Liver (tissue), 9 donors: ENCODE results near the gene ZNF786. TPM values are rescaled to one million over a fixed set of nuclear protein-coding genes. Genes with fewer than 3 reads are reported as not detected.

Experiments
- DNase-seq: peaks from one replicate; pipeline ENCODE4 v3.0.0-alpha.2; 2017; ENCODE audit warnings: low spot score
- H3K27ac ChIP-seq, 2 donors: one replicate each; pipeline ENCODE4 v1.7.0; 2013; ENCODE audit warnings: inconsistent platforms in 2 of 2, low read length in 2 of 2, control low read depth in 1 of 2, low read depth in 1 of 2, mild to moderate bottlenecking in 1 of 2
- H3K27me3 ChIP-seq, 4 donors: one replicate each; pipeline versions ENCODE4 v1.6.1 to v1.7.0; 2013; ENCODE audit warnings: low read length in 3 of 4, inconsistent platforms in 1 of 4, mild to moderate bottlenecking in 1 of 4, moderate library complexity in 1 of 4; ENCODE audit not compliant: control insufficient read depth in 4 of 4, insufficient read depth in 4 of 4
- H3K36me3 ChIP-seq, 4 donors: one replicate each; pipeline versions ENCODE4 v1.6.1 to v1.7.0; 2013; ENCODE audit warnings: low read length in 3 of 4, mild to moderate bottlenecking in 3 of 4, low read depth in 1 of 4, moderate library complexity in 1 of 4; ENCODE audit not compliant: control insufficient read depth in 4 of 4, insufficient read depth in 3 of 4
- H3K4me1 ChIP-seq, 4 donors: one replicate each; pipeline versions ENCODE4 v1.6.1 to v1.7.0; 2013; ENCODE audit warnings: low read length in 3 of 4, mild to moderate bottlenecking in 3 of 4, moderate library complexity in 1 of 4; ENCODE audit not compliant: control insufficient read depth in 4 of 4, insufficient read depth in 4 of 4
- H3K4me3 ChIP-seq, 3 donors: one replicate each; pipeline versions ENCODE4 v1.6.1 to v1.7.0; 2013; ENCODE audit warnings: low read length in 3 of 3, control low read depth in 1 of 3, low read depth in 1 of 3, mild to moderate bottlenecking in 1 of 3
- H3K9ac ChIP-seq, 2 donors: one replicate each; pipeline ENCODE4 v1.7.0; 2013; ENCODE audit warnings: low read length in 2 of 2, mild to moderate bottlenecking in 2 of 2, moderate library complexity in 2 of 2, control low read depth in 1 of 2, low read depth in 1 of 2
- H3K9me3 ChIP-seq, 4 donors: one replicate each; pipeline versions ENCODE4 v1.6.1 to v1.7.0; 2013; ENCODE audit warnings: low read length in 3 of 4; ENCODE audit not compliant: control insufficient read depth in 4 of 4
- EGR1 ChIP-seq, 2 donors: IDR thresholded peaks; 2 replicates each; pipeline ENCODE4 v1.6.1; 2016 to 2018; ENCODE audit warnings: antibody characterized with exemption in 2 of 2, low read depth in 2 of 2
- FOXA1 ChIP-seq: IDR thresholded peaks from 2 replicates; pipeline ENCODE4 v1.6.1; 2016; ENCODE audit warnings: antibody characterized with exemption
- FOXA2 ChIP-seq: IDR thresholded peaks from 2 replicates; pipeline ENCODE4 v1.6.1; 2016; ENCODE audit warnings: antibody characterized with exemption
- GABPA ChIP-seq, 2 donors: IDR thresholded peaks in 1 of 2; conservative IDR thresholded peaks in 1 of 2; 2 replicates each; pipeline ENCODE4 v1.6.1; 2016; ENCODE audit warnings: antibody characterized with exemption in 2 of 2, mild to moderate bottlenecking in 1 of 2, moderate library complexity in 1 of 2
- HNF4A ChIP-seq, 2 donors: conservative IDR thresholded peaks; 2 replicates each; pipeline ENCODE4 v1.6.1; 2016; ENCODE audit warnings: antibody characterized with exemption in 2 of 2, mild to moderate bottlenecking in 2 of 2
- HNF4G ChIP-seq: IDR thresholded peaks from 2 replicates; pipeline ENCODE4 v1.6.1; 2016; ENCODE audit warnings: antibody characterized with exemption
- JUND ChIP-seq, 2 donors: IDR thresholded peaks; 2 replicates each; pipeline ENCODE4 v1.6.1; 2016; ENCODE audit warnings: antibody characterized with exemption in 2 of 2
- NR2F2 ChIP-seq: IDR thresholded peaks from 2 replicates; pipeline ENCODE4 v1.6.1; 2016; ENCODE audit warnings: antibody characterized with exemption
- RXRA ChIP-seq, 2 donors: IDR thresholded peaks; 2 replicates each; pipeline ENCODE4 v1.6.1; 2017 to 2018; ENCODE audit warnings: antibody characterized with exemption in 2 of 2, mild to moderate bottlenecking in 1 of 2
- YY1 ChIP-seq: IDR thresholded peaks from 2 replicates; pipeline ENCODE4 v1.6.1; 2016; ENCODE audit warnings: antibody characterized with exemption, mild to moderate bottlenecking
- WGBS: extraction: QIAGEN DNeasy Blood & Tissue Kit; methylation state at CpG from one replicate; pipeline ENCODE4 v1.1.7; 2013; 5-methylcytosine and 5-hydroxymethylcytosine counted together
- polyA plus RNA-seq, 2 donors: library from polyadenylated mRNA; stranded (reverse) in 1 of 2; unstranded in 1 of 2; fragments of 200-250 nt in 1 of 2; fragments of >200 nt in 1 of 2; fragmentation: Nextera tagmentation in 1 of 2; extraction: Ambion mirVana in 1 of 2; gene quantifications; one replicate each; pipeline versions ENCODE4 v1.2.1 to v1.2.3, GENCODE V29; 2013 to 2015
- total RNA-seq, 2 donors: library from RNA; depleted of rRNA; stranded (reverse); fragments of >200 nt; gene quantifications; one replicate each; pipeline ENCODE4 v1.2.3, GENCODE V29; 2014
- TF ChIP-seq, protein P1 (sequence below): IDR thresholded peaks from 2 replicates; pipeline ENCODE4 v1.6.1; 2016; ENCODE audit warnings: antibody characterized with exemption
- TF ChIP-seq, protein P2 (sequence below): IDR thresholded peaks from 2 replicates; pipeline ENCODE4 v1.6.1; 2016; ENCODE audit warnings: antibody characterized with exemption
- TF ChIP-seq, protein P3 (sequence below): IDR thresholded peaks from 2 replicates; pipeline ENCODE4 v1.6.1; 2016; ENCODE audit warnings: antibody characterized with exemption
- TF ChIP-seq, protein P4 (sequence below): IDR thresholded peaks from 2 replicates; pipeline ENCODE4 v1.6.1; 2016; ENCODE audit warnings: antibody characterized with exemption, mild to moderate bottlenecking
- TF ChIP-seq, protein P5 (sequence below): fragments of 150-350 bp; IDR thresholded peaks from 2 replicates; pipeline ENCODE4 v1.5.1; 2017; ENCODE audit warnings: improper control_type of control experiment, low read depth, low read length; ENCODE audit not compliant: missing input control
- donor health status: healthy.
- donor health status: healthy.
- donor health status: healthy.
- donor health status: healthy.
- donor health status: healthy.

ZNF786 gene
- total and polyA plus RNA-seq, 4 donors, result 1.0 to 5.9 (median 2.3) TPM

DNA sequence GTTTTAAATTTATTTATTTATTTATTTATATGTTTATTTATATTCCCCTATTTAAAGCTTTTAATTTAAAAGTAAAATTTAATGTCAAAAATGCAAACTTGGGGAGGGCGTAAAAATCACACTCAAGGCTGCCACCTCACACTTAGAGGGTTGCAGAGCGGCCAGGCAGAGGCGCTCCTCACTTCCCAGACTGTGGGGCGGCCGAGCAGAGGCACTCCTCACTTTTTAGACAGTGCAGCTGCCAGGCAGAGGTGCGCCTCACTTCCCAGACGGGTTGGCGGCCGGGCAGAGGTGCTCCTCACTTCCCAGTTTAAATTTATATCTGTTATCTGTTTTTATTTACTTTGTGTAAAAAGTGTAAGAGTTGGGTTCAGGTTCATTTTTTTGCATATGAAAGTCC lies 45.6 kb upstream of the ZNF786 start:
- H3K27me3 ChIP-seq, result no peaks in the 10 kb centered on the region
- TF ChIP-seq FOXA1 (no peak), NR2F2 (no peak), HNF4A (conservative IDR thresholded peaks at IDR 0.05) (no peak), HNF4G (no peak)
- TF ChIP-seq, protein P1, sequence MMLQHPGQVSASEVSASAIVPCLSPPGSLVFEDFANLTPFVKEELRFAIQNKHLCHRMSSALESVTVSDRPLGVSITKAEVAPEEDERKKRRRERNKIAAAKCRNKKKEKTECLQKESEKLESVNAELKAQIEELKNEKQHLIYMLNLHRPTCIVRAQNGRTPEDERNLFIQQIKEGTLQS, result no peak
- TF ChIP-seq, protein P2, sequence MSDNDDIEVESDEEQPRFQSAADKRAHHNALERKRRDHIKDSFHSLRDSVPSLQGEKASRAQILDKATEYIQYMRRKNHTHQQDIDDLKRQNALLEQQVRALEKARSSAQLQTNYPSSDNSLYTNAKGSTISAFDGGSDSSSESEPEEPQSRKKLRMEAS, result no peak
- DNase-seq, result no peak
- H3K4me3 ChIP-seq, result no peak overlapping the region
- WGBS, result 98% methylated on average over 9 of the region's 9 CpGs
- no peak overlapping the region for H3K27ac ChIP-seq
- peaks cover 0 to 7% (median 6%) of the 10 kb centered on the region in 4 donors for H3K36me3 ChIP-seq
- H3K4me1 ChIP-seq, result no peaks in the 10 kb centered on the region
- H3K9ac ChIP-seq, result no peak overlapping the region
- no peaks in the 10 kb centered on the region for H3K9me3 ChIP-seq

DNA sequence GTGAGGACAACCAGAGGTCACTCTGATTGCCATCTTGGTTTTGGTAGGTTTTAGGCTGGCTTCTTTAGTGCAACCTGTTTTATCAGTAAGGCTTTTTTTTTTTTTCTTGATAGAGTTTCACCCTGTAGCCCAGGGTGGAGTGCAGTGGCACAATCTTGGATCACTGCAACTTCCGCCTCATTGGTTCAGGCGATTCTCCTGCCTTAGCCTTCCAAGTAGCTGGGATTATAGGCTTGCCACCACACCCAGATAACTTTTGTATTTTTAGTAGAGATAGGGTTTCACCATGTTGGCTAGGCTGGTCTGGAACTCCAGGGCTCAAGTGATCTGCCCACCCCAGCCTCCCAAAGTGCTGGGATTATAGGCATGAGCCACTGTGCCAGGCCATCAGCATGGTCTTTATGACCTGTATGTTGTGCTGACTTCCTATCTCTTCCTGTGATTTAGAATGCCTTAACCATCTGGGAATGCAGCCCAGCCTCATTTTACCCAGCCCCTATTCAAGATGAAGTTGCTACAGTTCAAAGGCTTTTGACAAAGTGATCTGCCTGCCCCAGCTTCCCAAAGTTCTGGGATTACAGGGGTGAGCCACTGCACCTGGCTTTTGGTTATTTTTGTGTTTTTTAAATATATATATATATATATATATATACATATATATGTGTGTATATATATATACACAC lies 42.7 kb upstream of the ZNF786 start:
- 99% methylated on average over 2 of the region's 2 CpGs for WGBS
- no peak for DNase-seq
- no peak for TF ChIP-seq YY1
- TF ChIP-seq FOXA2, result no peak
- no peak for TF ChIP-seq EGR1 (IDR thresholded peaks at IDR 0.05; ENCODE audit: low read depth in 2 of 2)
- TF ChIP-seq RXRA (IDR thresholded peaks at IDR 0.05), result no peak
- TF ChIP-seq, protein P3, sequence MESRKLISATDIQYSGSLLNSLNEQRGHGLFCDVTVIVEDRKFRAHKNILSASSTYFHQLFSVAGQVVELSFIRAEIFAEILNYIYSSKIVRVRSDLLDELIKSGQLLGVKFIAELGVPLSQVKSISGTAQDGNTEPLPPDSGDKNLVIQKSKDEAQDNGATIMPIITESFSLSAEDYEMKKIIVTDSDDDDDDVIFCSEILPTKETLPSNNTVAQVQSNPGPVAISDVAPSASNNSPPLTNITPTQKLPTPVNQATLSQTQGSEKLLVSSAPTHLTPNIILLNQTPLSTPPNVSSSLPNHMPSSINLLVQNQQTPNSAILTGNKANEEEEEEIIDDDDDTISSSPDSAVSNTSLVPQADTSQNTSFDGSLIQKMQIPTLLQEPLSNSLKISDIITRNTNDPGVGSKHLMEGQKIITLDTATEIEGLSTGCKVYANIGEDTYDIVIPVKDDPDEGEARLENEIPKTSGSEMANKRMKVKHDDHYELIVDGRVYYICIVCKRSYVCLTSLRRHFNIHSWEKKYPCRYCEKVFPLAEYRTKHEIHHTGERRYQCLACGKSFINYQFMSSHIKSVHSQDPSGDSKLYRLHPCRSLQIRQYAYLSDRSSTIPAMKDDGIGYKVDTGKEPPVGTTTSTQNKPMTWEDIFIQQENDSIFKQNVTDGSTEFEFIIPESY, result no peak
- TF ChIP-seq GABPA (IDR thresholded peaks at IDR 0.05 in 1 of 2, conservative IDR thresholded peaks at IDR 0.05 in 1 of 2), result no peak
- TF ChIP-seq HNF4A (conservative IDR thresholded peaks at IDR 0.05), result no peak
- TF ChIP-seq, protein P4, sequence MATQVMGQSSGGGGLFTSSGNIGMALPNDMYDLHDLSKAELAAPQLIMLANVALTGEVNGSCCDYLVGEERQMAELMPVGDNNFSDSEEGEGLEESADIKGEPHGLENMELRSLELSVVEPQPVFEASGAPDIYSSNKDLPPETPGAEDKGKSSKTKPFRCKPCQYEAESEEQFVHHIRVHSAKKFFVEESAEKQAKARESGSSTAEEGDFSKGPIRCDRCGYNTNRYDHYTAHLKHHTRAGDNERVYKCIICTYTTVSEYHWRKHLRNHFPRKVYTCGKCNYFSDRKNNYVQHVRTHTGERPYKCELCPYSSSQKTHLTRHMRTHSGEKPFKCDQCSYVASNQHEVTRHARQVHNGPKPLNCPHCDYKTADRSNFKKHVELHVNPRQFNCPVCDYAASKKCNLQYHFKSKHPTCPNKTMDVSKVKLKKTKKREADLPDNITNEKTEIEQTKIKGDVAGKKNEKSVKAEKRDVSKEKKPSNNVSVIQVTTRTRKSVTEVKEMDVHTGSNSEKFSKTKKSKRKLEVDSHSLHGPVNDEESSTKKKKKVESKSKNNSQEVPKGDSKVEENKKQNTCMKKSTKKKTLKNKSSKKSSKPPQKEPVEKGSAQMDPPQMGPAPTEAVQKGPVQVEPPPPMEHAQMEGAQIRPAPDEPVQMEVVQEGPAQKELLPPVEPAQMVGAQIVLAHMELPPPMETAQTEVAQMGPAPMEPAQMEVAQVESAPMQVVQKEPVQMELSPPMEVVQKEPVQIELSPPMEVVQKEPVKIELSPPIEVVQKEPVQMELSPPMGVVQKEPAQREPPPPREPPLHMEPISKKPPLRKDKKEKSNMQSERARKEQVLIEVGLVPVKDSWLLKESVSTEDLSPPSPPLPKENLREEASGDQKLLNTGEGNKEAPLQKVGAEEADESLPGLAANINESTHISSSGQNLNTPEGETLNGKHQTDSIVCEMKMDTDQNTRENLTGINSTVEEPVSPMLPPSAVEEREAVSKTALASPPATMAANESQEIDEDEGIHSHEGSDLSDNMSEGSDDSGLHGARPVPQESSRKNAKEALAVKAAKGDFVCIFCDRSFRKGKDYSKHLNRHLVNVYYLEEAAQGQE, result no peak
- no peak for TF ChIP-seq JUND (IDR thresholded peaks at IDR 0.05)
- TF ChIP-seq, protein P5, sequence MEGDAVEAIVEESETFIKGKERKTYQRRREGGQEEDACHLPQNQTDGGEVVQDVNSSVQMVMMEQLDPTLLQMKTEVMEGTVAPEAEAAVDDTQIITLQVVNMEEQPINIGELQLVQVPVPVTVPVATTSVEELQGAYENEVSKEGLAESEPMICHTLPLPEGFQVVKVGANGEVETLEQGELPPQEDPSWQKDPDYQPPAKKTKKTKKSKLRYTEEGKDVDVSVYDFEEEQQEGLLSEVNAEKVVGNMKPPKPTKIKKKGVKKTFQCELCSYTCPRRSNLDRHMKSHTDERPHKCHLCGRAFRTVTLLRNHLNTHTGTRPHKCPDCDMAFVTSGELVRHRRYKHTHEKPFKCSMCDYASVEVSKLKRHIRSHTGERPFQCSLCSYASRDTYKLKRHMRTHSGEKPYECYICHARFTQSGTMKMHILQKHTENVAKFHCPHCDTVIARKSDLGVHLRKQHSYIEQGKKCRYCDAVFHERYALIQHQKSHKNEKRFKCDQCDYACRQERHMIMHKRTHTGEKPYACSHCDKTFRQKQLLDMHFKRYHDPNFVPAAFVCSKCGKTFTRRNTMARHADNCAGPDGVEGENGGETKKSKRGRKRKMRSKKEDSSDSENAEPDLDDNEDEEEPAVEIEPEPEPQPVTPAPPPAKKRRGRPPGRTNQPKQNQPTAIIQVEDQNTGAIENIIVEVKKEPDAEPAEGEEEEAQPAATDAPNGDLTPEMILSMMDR, result no peak
- TF ChIP-seq, protein P1, result no peak
- TF ChIP-seq FOXA1, result no peak

More for the DNA sequence above, 42.7 kb upstream of the ZNF786 start:
- peaks cover 0 to 7% (median 4%) of the 10 kb centered on the region in 4 donors for H3K9me3 ChIP-seq
- H3K9ac ChIP-seq, result no peak overlapping the region
- H3K27me3 ChIP-seq, result no peaks in the 10 kb centered on the region
- H3K4me1 ChIP-seq, result no peaks in the 10 kb centered on the region
- no peak overlapping the region for H3K27ac ChIP-seq
- H3K4me3 ChIP-seq, result no peak overlapping the region
- H3K36me3 ChIP-seq, result peaks cover 2 to 15% (median 10%) of the 10 kb centered on the region in 4 donors
